Measurements from ENCODE around the gene WNT10A. TPM values are rescaled to one million over a fixed set of nuclear protein-coding genes. Genes with fewer than 3 reads are reported as not detected.

WNT10A gene
- total and polyA plus RNA-seq, 9 of the 15 experiments (the other 6 are each of a cell fraction or from before 2014, with no cell fraction given), result not detected

GRCh38 chr2:218877891-218878290 is 2.8 kb upstream of the WNT10A start:
- no peaks in the 10 kb centered on the region for H3K79me2 ChIP-seq (ENCODE audit: control insufficient read depth, insufficient read depth, low read length)
- H3K27ac ChIP-seq (ENCODE audit: extremely low read depth, low read depth, low read length), result no peak overlapping the region
- peaks cover 0 to 33% of the 10 kb centered on the region in 2 experiments; a peak in 3 of 5 replicates for H3K27me3 ChIP-seq (ENCODE audit: control insufficient read depth in 2 of 2, insufficient read depth in 2 of 2, low read length in 2 of 2)
- no peak for ATAC-seq
- H3K9me3 ChIP-seq (replicated peaks; ENCODE audit: control insufficient read depth, insufficient read depth, low read depth, low read length), result no peaks in the 10 kb centered on the region
- no peaks in the 10 kb centered on the region for H3K9me1 ChIP-seq (ENCODE audit: control insufficient read depth, insufficient read depth, low read length)
- no peak overlapping the region for H3K4me3 ChIP-seq
- 0% methylated on average over 1 of the region's 5 CpGs for WGBS (ENCODE audit: insufficient coverage, low coverage, missing lambda C conversion rate)
- intact Hi-C loops (cut with micrococcal nuclease) (loop anchor here (5.0 kb wide), 1 partner anchor 99 kb away; no protein-coding TSS in a partner anchor), in situ Hi-C loops (cut with MboI) (no loop called here)
- DNase-seq (ENCODE audit: extremely low read depth in 1 of 4, low spot score in 3 of 4), result no peak
- TF ChIP-seq NCOR1 (IDR thresholded peaks at IDR 0.05) (no peak), CBX2 (IDR thresholded peaks at IDR 0.05; ENCODE audit: insufficient read depth, low read length, poor library complexity, severe bottlenecking) (no peak), NFXL1 (CRISPR knock-in tag; IDR thresholded peaks at IDR 0.05) (no peak), ZNF77 (CRISPR knock-in tag; IDR thresholded peaks at IDR 0.05) (no peak), ZNF263 (CRISPR knock-in tag; IDR thresholded peaks at IDR 0.05; ENCODE audit: borderline replicate concordance) (no peak), ZNF311 (CRISPR knock-in tag; IDR thresholded peaks at IDR 0.05) (no peak), RFX7 (CRISPR knock-in tag; IDR thresholded peaks at IDR 0.05) (no peak), RFX1 (IDR thresholded peaks at IDR 0.05) (no peak), EZH2 (IDR thresholded peaks at IDR 0.05; ENCODE audit: borderline replicate concordance, low read depth, low read length) (no peak), RBM14 (IDR thresholded peaks at IDR 0.05; ENCODE audit: borderline replicate concordance, insufficient read depth, low read depth, low read length) (no peak), CCAR2 (IDR thresholded peaks at IDR 0.05; ENCODE audit: low read depth, low read length) (no peak), NONO (IDR thresholded peaks at IDR 0.05; ENCODE audit: low read depth in 2 of 2, low read length in 1 of 2) (no peak)
- TF ChIP-seq, protein P1, sequence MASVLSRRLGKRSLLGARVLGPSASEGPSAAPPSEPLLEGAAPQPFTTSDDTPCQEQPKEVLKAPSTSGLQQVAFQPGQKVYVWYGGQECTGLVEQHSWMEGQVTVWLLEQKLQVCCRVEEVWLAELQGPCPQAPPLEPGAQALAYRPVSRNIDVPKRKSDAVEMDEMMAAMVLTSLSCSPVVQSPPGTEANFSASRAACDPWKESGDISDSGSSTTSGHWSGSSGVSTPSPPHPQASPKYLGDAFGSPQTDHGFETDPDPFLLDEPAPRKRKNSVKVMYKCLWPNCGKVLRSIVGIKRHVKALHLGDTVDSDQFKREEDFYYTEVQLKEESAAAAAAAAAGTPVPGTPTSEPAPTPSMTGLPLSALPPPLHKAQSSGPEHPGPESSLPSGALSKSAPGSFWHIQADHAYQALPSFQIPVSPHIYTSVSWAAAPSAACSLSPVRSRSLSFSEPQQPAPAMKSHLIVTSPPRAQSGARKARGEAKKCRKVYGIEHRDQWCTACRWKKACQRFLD (CRISPR knock-in tag; IDR thresholded peaks at IDR 0.05), result no peak
- TF ChIP-seq, protein P2, sequence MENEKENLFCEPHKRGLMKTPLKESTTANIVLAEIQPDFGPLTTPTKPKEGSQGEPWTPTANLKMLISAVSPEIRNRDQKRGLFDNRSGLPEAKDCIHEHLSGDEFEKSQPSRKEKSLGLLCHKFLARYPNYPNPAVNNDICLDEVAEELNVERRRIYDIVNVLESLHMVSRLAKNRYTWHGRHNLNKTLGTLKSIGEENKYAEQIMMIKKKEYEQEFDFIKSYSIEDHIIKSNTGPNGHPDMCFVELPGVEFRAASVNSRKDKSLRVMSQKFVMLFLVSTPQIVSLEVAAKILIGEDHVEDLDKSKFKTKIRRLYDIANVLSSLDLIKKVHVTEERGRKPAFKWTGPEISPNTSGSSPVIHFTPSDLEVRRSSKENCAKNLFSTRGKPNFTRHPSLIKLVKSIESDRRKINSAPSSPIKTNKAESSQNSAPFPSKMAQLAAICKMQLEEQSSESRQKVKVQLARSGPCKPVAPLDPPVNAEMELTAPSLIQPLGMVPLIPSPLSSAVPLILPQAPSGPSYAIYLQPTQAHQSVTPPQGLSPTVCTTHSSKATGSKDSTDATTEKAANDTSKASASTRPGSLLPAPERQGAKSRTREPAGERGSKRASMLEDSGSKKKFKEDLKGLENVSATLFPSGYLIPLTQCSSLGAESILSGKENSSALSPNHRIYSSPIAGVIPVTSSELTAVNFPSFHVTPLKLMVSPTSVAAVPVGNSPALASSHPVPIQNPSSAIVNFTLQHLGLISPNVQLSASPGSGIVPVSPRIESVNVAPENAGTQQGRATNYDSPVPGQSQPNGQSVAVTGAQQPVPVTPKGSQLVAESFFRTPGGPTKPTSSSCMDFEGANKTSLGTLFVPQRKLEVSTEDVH (IDR thresholded peaks at IDR 0.05; ENCODE audit: low read depth, partially characterized antibody), result no peak
- TF ChIP-seq, protein P3, sequence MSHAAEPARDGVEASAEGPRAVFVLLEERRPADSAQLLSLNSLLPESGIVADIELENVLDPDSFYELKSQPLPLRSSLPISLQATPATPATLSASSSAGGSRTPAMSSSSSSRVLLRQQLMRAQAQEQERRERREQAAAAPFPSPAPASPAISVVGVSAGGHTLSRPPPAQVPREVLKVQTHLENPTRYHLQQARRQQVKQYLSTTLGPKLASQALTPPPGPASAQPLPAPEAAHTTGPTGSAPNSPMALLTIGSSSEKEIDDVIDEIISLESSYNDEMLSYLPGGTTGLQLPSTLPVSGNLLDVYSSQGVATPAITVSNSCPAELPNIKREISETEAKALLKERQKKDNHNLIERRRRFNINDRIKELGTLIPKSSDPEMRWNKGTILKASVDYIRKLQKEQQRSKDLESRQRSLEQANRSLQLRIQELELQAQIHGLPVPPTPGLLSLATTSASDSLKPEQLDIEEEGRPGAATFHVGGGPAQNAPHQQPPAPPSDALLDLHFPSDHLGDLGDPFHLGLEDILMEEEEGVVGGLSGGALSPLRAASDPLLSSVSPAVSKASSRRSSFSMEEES (CRISPR knock-in tag; IDR thresholded peaks at IDR 0.05), result no peak
- H4K20me1 ChIP-seq (replicated peaks; ENCODE audit: control insufficient read depth, insufficient read depth, low read length), result peaks cover 4% of the 10 kb centered on the region; the same call in 1 of the 2 replicates
- ChIA-PET POLR2A (no interaction called here), CTCF (ENCODE audit: low intra/inter-chr PET ratio) (interaction anchor here (0.5 to 0.6 kb wide), 3 partner anchors 21 to 159 kb away, joined by 3 to 5 read pairs (median 3); no protein-coding TSS in a partner anchor)
- BruUV-seq (replicated peaks), result no TSS peak
- no peak for FAIRE-seq
- H3K9ac ChIP-seq (ENCODE audit: insufficient read depth in 1 of 2, low read depth in 2 of 2, low read length in 2 of 2), result no peak overlapping the region
- no peak overlapping the region for H2AFZ ChIP-seq (ENCODE audit: low read depth, low read length)
- H3K4me1 ChIP-seq (replicated peaks in 1 of 2; ENCODE audit: control insufficient read depth in 2 of 2, insufficient read depth in 2 of 2, low read length in 2 of 2), result peaks cover 0 to 15% of the 10 kb centered on the region in 2 experiments; a peak in 3 of 5 replicates
- no peaks in the 10 kb centered on the region for H3K36me3 ChIP-seq (ENCODE audit: control insufficient read depth, insufficient read depth, low read length)
- no peak overlapping the region for H3K4me2 ChIP-seq (ENCODE audit: insufficient read depth, low read length)

Data from K562 (cell line).